Keratinocyte (primary cell): Measurements from ENCODE around the gene KRTAP10-8. TPM values are rescaled to one million over a fixed set of nuclear protein-coding genes. Genes with fewer than 3 reads are reported as not detected.

ENCODE experiments used
- DNase-seq: peaks from one replicate; pipeline ENCODE4 v3.0.0-alpha.2; 2011; ENCODE audit warnings: low read depth, missing footprints, low spot score
- FAIRE-seq: peaks from 2 replicates; lab custom pipeline; 2011; peaks lifted over from hg19 to GRCh38; lab: Jason Lieb, UNC
- H2AFZ ChIP-seq: 2 replicates; pipeline ENCODE4 v1.6.0; 2012; ENCODE audit warnings: low read length, control low read depth, inconsistent platforms; ENCODE audit not compliant: control insufficient read depth
- H3K27ac ChIP-seq: 2 replicates; pipeline ENCODE4 v1.5.1; 2011; ENCODE audit warnings: low read length; ENCODE audit not compliant: control insufficient read depth, insufficient read depth
- H3K27me3 ChIP-seq: 3 replicates; pipeline ENCODE4 v1.6.0; 2011; ENCODE audit warnings: low read length; ENCODE audit not compliant: control insufficient read depth, insufficient read depth; ENCODE audit errors: extremely low read depth
- H3K36me3 ChIP-seq, 2 experiments: 2 replicates in 1 of 2; 3 replicates in 1 of 2; pipeline ENCODE4 v1.5.1; 2011; ENCODE audit warnings: low read length in 2 of 2, mild to moderate bottlenecking in 1 of 2; ENCODE audit not compliant: control insufficient read depth in 2 of 2, insufficient read depth in 2 of 2; ENCODE audit errors: extremely low read depth in 1 of 2
- H3K4me1 ChIP-seq: 3 replicates; pipeline ENCODE4 v1.5.1; 2011; ENCODE audit warnings: low read length; ENCODE audit not compliant: control insufficient read depth, insufficient read depth; ENCODE audit errors: extremely low read depth
- H3K4me2 ChIP-seq: 3 replicates; pipeline ENCODE4 v1.6.0; 2011; ENCODE audit warnings: low read depth, low read length; ENCODE audit not compliant: control insufficient read depth, insufficient read depth; ENCODE audit errors: extremely low read depth
- H3K4me3 ChIP-seq, 3 experiments: fragments of 200-600 bp in 1 of 3; sonication (generic) in 1 of 3; 2 replicates in 2 of 3; 3 replicates in 1 of 3; pipeline ENCODE4 v1.5.1; 2011 to 2016; ENCODE audit warnings: low read length in 3 of 3, mild to moderate bottlenecking in 3 of 3, control low read depth in 2 of 3, inconsistent platforms in 1 of 3, low read depth in 1 of 3, mixed read lengths in 1 of 3, mixed run types in 1 of 3, moderate library complexity in 1 of 3; ENCODE audit not compliant: control insufficient read depth in 2 of 3, insufficient read depth in 2 of 3; ENCODE audit errors: extremely low read depth in 1 of 3
- H3K79me2 ChIP-seq: 2 replicates; pipeline ENCODE4 v1.6.0; 2012; ENCODE audit warnings: low read length; ENCODE audit not compliant: control insufficient read depth, insufficient read depth
- H3K9ac ChIP-seq: 3 replicates; pipeline ENCODE4 v1.6.0; 2011; ENCODE audit warnings: low read length; ENCODE audit not compliant: control insufficient read depth, insufficient read depth; ENCODE audit errors: extremely low read depth
- H3K9me1 ChIP-seq: 3 replicates; pipeline ENCODE4 v1.6.0; 2011; ENCODE audit warnings: low read length; ENCODE audit not compliant: control insufficient read depth, insufficient read depth; ENCODE audit errors: extremely low read depth
- H3K9me3 ChIP-seq: 2 replicates; pipeline ENCODE4 v1.5.1; 2012; ENCODE audit warnings: low read depth, low read length; ENCODE audit not compliant: control insufficient read depth
- H4K20me1 ChIP-seq: 3 replicates; pipeline ENCODE4 v1.6.0; 2011; ENCODE audit warnings: low read length; ENCODE audit not compliant: control insufficient read depth, insufficient read depth; ENCODE audit errors: extremely low read depth
- CTCF ChIP-seq, 3 experiments: IDR thresholded peaks in 1 of 3; conservative IDR thresholded peaks in 1 of 3; optimal IDR thresholded peaks in 1 of 3; 2 replicates in 2 of 3; 3 replicates in 1 of 3; pipeline versions ENCODE3 to v1.5.1; 2011; ENCODE audit warnings: low read length in 3 of 3, mild to moderate bottlenecking in 3 of 3, moderate library complexity in 2 of 3, control low read depth in 1 of 3, inconsistent platforms in 1 of 3; ENCODE audit not compliant: insufficient read depth in 2 of 3; ENCODE audit errors: extremely low read depth in 1 of 3
- EZH2 ChIP-seq: IDR thresholded peaks from one replicate; pipeline ENCODE4 v1.6.1; 2012; ENCODE audit warnings: inconsistent platforms, mild to moderate bottlenecking, low read length, moderate library complexity
- dilution Hi-C: fragments of 300-500 bp; cut with MboI; formaldehyde crosslinking; loops from one replicate; pipeline ENCODE4 v1.7.0; 2020; ENCODE audit warnings: low sequenced_read_pairs; ENCODE audit not compliant: extremely low pct_ligation_motif_present
- polyA plus RNA-seq, 5 experiments: library from polyadenylated mRNA; depleted of rRNA in 3 of 5; stranded (reverse) in 3 of 5; stranded (forward) in 1 of 5; unstranded in 1 of 5; fragments of >200 nt; gene quantifications; 1 replicate in 1 of 5; 2 replicates in 3 of 5; 3 replicates in 1 of 5; pipeline versions ENCODE4 v1.2.1 to v1.2.3, GENCODE V29; 2011 to 2012; ENCODE audit warnings: missing spikeins in 2 of 5, low read depth in 1 of 5, low replicate concordance in 1 of 5

Gene KRTAP10-8
- polyA plus RNA-seq, 1 donor (not counting 4 experiments of a cell fraction or from before 2014, with no cell fraction given), result not detected

- TF ChIP-seq CTCF (optimal IDR thresholded peaks at IDR 0.05 in 1 of 3, IDR thresholded peaks at IDR 0.05 in 1 of 3, conservative IDR thresholded peaks at IDR 0.05 in 1 of 3; ENCODE audit: extremely low read depth in 1 of 3, insufficient read depth in 2 of 3, low read length in 3 of 3) (no peak), EZH2 (no peak)
- Histone ChIP-seq H3K4me3 (no peak overlapping the region), H3K4me2 (no peak overlapping the region), H3K9ac (no peak overlapping the region), H4K20me1 (no peaks in the 10 kb centered on the region), H2AFZ (no peak overlapping the region), H3K27ac (no peak overlapping the region), H3K79me2 (no peaks in the 10 kb centered on the region), H3K36me3 (no peaks in the 10 kb centered on the region), H3K9me3 (peaks cover 3% of the 10 kb centered on the region), H3K27me3 (no peaks in the 10 kb centered on the region), H3K9me1 (no peaks in the 10 kb centered on the region), H3K4me1 (no peaks in the 10 kb centered on the region)
- DNase-seq (no peak), FAIRE-seq (no peak)
- dilution Hi-C loops, result no loop called here
Measured at GRCh38 chr21:44632067-44632466, 20.2 kb downstream of the KRTAP10-8 start.

GRCh38 chr21:44636209-44637017 lies 24.5 kb downstream of the KRTAP10-8 start:
- Histone ChIP-seq H2AFZ (no peak overlapping the region), H3K4me2 (no peak overlapping the region), H3K36me3 (no peaks in the 10 kb centered on the region), H4K20me1 (no peaks in the 10 kb centered on the region), H3K9ac (no peak overlapping the region), H3K9me3 (no peaks in the 10 kb centered on the region), H3K9me1 (no peaks in the 10 kb centered on the region), H3K27me3 (no peaks in the 10 kb centered on the region), H3K4me1 (no peaks in the 10 kb centered on the region), H3K4me3 (no peak overlapping the region), H3K79me2 (no peaks in the 10 kb centered on the region), H3K27ac (no peak overlapping the region)
- DNase-seq (no peak), FAIRE-seq (no peak)
- TF ChIP-seq EZH2 (no peak), CTCF (optimal IDR thresholded peaks at IDR 0.05 in 1 of 3, IDR thresholded peaks at IDR 0.05 in 1 of 3, conservative IDR thresholded peaks at IDR 0.05 in 1 of 3; ENCODE audit: extremely low read depth in 1 of 3, insufficient read depth in 2 of 3, low read length in 3 of 3) (no peak)
- dilution Hi-C loops, result no loop called here
